ENCODE data around the gene CUX1. TPM values are rescaled to one million over a fixed set of nuclear protein-coding genes. Genes with fewer than 3 reads are reported as not detected.

Gene CUX1
- total and polyA plus RNA-seq, 10 of the 15 experiments (the other 5 are each of a cell fraction or from before 2014, with no cell fraction given), result 6.1 to 48.6 (median 25.9) TPM

DNA sequence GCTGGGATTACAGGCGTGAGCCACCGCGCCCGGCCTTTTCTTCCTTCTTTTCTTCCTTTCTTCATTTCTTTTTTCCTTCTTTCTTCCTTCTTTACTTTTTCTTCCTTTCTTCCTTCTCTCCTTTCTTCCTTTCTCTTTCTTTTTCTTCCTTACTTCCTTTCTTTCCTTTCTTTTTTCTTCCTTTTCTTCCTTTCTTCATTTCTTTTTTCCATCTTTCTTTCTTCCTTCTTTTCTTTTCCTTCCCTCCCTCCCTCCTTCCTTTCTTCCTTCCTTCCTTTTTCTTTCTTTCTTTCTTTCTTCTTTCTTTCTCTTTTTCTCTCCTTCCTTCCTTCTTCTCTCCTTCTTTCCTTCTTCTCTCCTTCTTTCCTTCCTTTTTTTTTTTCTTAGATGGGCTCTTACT lies 47.0 kb upstream of the CUX1 start (continued):
- TF ChIP-seq NR2C1 (IDR thresholded peaks at IDR 0.05) (no peak), CBFB (IDR thresholded peaks at IDR 0.05; ENCODE audit: low read depth) (no peak), SUPT20H (IDR thresholded peaks at IDR 0.05; ENCODE audit: borderline replicate concordance, control insufficient read depth, low read depth, low read length) (no peak), SMAD1 (IDR thresholded peaks at IDR 0.05; ENCODE audit: low read depth, partially characterized antibody) (no peak), EP300 (IDR thresholded peaks at IDR 0.05; ENCODE audit: borderline replicate concordance in 1 of 2, control insufficient read depth in 1 of 2, low read depth in 2 of 2, low read length in 2 of 2) (no peak), KLF5 (IDR thresholded peaks at IDR 0.05; ENCODE audit: partially characterized antibody) (no peak), SMC3 (IDR thresholded peaks at IDR 0.05; ENCODE audit: borderline replicate concordance, low read length) (no peak), RB1 (IDR thresholded peaks at IDR 0.05; ENCODE audit: borderline replicate concordance) (no peak)

DNA sequence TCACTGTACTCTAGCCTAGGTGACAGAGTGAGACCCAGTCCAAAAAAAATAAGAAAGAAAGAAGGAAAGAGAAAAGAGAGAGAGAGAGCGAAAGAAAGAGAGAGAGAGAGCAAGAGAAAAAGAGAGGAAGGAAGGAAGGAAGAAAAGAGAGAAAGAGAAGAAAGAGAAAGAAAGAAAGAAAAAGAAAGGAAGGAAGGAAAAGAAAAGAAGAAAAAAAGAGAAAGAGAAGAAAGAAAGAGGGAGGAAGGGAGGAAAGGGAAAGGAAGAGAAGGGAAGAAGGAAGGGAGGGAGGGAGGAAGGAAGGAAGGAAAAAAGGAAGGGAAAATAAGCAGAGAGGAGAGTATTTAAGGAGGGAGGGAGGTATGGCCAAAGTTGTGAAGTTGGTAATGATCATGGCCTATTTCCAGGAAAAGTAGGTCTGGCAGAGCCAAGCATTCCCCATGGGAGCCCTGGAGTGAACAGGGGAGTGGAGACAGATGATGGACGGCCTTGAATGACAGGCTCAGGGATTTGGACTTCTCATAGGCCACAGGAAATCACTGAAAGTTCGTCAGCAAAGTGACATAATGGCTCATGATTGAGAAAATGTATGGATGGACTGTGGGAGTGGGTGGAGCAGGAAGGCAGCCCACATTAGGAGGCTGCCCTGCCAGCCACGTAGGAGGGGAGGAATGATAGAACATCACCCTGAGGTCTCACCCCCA lies 44.8 kb upstream of the CUX1 start:
- H3K4me1 ChIP-seq (ENCODE audit: control insufficient read depth, insufficient read depth, low read length), result no peaks in the 10 kb centered on the region
- no peak for DNase-seq (ENCODE audit: low read depth, low spot score)
- no peak overlapping the region for H3K27ac ChIP-seq (ENCODE audit: control insufficient read depth, insufficient read depth)
- no peaks in the 10 kb centered on the region for H3K79me2 ChIP-seq (ENCODE audit: control insufficient read depth, insufficient read depth, low read length)
- H3K36me3 ChIP-seq (ENCODE audit: control insufficient read depth in 2 of 2, insufficient read depth in 2 of 2, low read length in 1 of 2), result no peaks in the 10 kb centered on the region
- in situ Hi-C loops (cut with MboI) (no loop called here), intact Hi-C loops (cut with micrococcal nuclease; ENCODE audit: unreplicated experiment) (no loop called here)
- peaks cover 2 to 4% of the 10 kb centered on the region in 2 experiments; a peak in 2 of 4 replicates for H3K27me3 ChIP-seq (replicated peaks in 1 of 2; ENCODE audit: control insufficient read depth in 2 of 2, insufficient read depth in 2 of 2, low read length in 1 of 2)
- no peak overlapping the region for H3K9ac ChIP-seq (ENCODE audit: control insufficient read depth, insufficient read depth, low read length)
- 8% methylated on average over 4 of the region's 4 CpGs for WGBS (ENCODE audit: insufficient coverage, insufficient replicate concordance, low lambda C conversion rate, missing lambda C conversion rate)
- ChIA-PET RAD21 (ENCODE audit: unreplicated experiment) (no interaction called here), POLR2A (no interaction called here), SMC1A (ENCODE audit: uncharacterized antibody, unreplicated experiment) (no interaction called here), CTCF (no interaction called here)
- no peak overlapping the region for H2AFZ ChIP-seq (ENCODE audit: control insufficient read depth, low read depth, low read length)
- H3K4me2 ChIP-seq (ENCODE audit: control insufficient read depth, insufficient read depth), result no peak overlapping the region
- no peak overlapping the region for H3K4me3 ChIP-seq
- no TSS peak for BruUV-seq (replicated peaks)
- H3K9me3 ChIP-seq (replicated peaks; ENCODE audit: control insufficient read depth, insufficient read depth, low read length), result no peaks in the 10 kb centered on the region
- no peak for ATAC-seq
- no peaks in the 10 kb centered on the region for H4K20me1 ChIP-seq (ENCODE audit: control insufficient read depth, insufficient read depth)
- FAIRE-seq, result no peak
- TF ChIP-seq JUND (IDR thresholded peaks at IDR 0.05; ENCODE audit: low read depth, low read length), result no peak
- TF ChIP-seq, protein P1, sequence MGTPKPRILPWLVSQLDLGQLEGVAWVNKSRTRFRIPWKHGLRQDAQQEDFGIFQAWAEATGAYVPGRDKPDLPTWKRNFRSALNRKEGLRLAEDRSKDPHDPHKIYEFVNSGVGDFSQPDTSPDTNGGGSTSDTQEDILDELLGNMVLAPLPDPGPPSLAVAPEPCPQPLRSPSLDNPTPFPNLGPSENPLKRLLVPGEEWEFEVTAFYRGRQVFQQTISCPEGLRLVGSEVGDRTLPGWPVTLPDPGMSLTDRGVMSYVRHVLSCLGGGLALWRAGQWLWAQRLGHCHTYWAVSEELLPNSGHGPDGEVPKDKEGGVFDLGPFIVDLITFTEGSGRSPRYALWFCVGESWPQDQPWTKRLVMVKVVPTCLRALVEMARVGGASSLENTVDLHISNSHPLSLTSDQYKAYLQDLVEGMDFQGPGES (IDR thresholded peaks at IDR 0.05), result no peak
- TF ChIP-seq PAX8 (IDR thresholded peaks at IDR 0.05), result no peak
- no peak for TF ChIP-seq NR2F1 (conservative IDR thresholded peaks at IDR 0.05)
- no peak for TF ChIP-seq MTA3 (IDR thresholded peaks at IDR 0.05; ENCODE audit: borderline replicate concordance, low read length)
- no peak for TF ChIP-seq IRF4 (IDR thresholded peaks at IDR 0.05; ENCODE audit: low read depth, low read length)
- no peak for TF ChIP-seq POLR2AphosphoS5 (IDR thresholded peaks at IDR 0.05; ENCODE audit: low read length)
- TF ChIP-seq FOS (IDR thresholded peaks at IDR 0.05; ENCODE audit: borderline replicate concordance, extremely low read depth, insufficient read length), result no peak
- TF ChIP-seq EP300 (IDR thresholded peaks at IDR 0.05; ENCODE audit: borderline replicate concordance in 1 of 2, control insufficient read depth in 1 of 2, low read depth in 2 of 2, low read length in 2 of 2), result no peak
- no peak for TF ChIP-seq EGR1 (IDR thresholded peaks at IDR 0.05; ENCODE audit: borderline replicate concordance in 1 of 2, low read depth in 2 of 2, low read length in 2 of 2)
- TF ChIP-seq SUZ12 (IDR thresholded peaks at IDR 0.05; ENCODE audit: unreplicated experiment), result no peak
- TF ChIP-seq HCFC1 (IDR thresholded peaks at IDR 0.05; ENCODE audit: low read length), result no peak
- TF ChIP-seq, protein P2, sequence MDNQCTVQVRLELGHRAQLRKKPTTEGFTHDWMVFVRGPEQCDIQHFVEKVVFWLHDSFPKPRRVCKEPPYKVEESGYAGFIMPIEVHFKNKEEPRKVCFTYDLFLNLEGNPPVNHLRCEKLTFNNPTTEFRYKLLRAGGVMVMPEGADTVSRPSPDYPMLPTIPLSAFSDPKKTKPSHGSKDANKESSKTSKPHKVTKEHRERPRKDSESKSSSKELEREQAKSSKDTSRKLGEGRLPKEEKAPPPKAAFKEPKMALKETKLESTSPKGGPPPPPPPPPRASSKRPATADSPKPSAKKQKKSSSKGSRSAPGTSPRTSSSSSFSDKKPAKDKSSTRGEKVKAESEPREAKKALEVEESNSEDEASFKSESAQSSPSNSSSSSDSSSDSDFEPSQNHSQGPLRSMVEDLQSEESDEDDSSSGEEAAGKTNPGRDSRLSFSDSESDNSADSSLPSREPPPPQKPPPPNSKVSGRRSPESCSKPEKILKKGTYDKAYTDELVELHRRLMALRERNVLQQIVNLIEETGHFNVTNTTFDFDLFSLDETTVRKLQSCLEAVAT (IDR thresholded peaks at IDR 0.05), result no peak
- no peak for TF ChIP-seq TARDBP (IDR thresholded peaks at IDR 0.05; ENCODE audit: borderline replicate concordance)
- TF ChIP-seq BHLHE40 (IDR thresholded peaks at IDR 0.05; ENCODE audit: borderline replicate concordance in 1 of 2, low read depth in 2 of 2, low read length in 1 of 2), result no peak
- no peak for TF ChIP-seq RBBP5 (conservative IDR thresholded peaks at IDR 0.05)
